Lower leg skin (tissue), 4 donors: Measurements from ENCODE around the gene ACTRT2. TPM values are rescaled to one million over a fixed set of nuclear protein-coding genes. Genes with fewer than 3 reads are reported as not detected.
A peak's percentile ranks its signal among the peaks of the same experiment; 100 is the strongest.

Experiments
- DNase-seq, 2 donors: peaks; one replicate each; pipeline ENCODE4 v3.0.0-alpha.2; 2019; ENCODE audit warnings: low spot score in 2 of 2
- H3K4me3 ChIP-seq: fragments of 200-600 bp; sonication (generic); 2 replicates; pipeline ENCODE4 v1.5.1; 2017; ENCODE audit warnings: mild to moderate bottlenecking, low read depth; ENCODE audit not compliant: poor library complexity, severe bottlenecking
- CTCF ChIP-seq, 3 donors: fragments of 450-650 bp; IDR thresholded peaks; one replicate each; pipeline ENCODE4 v1.5.1; 2016; ENCODE audit warnings: antibody characterized with exemption in 3 of 3, mild to moderate bottlenecking in 3 of 3, moderate library complexity in 2 of 3
- POLR2A ChIP-seq, 2 donors: fragments of 450-650 bp; IDR thresholded peaks; one replicate each; pipeline ENCODE4 v1.6.1; 2016 to 2017; ENCODE audit warnings: antibody characterized with exemption in 2 of 2, mild to moderate bottlenecking in 1 of 2, moderate library complexity in 1 of 2
- WGBS, 2 donors: methylation state at CpG; one replicate each; pipeline ENCODE4 v1.1.5; 2018; 5-methylcytosine and 5-hydroxymethylcytosine counted together
- intact Hi-C: fragments of 100-400 bp; cut with DNase I; formaldehyde crosslinking; loops from one replicate; pipeline ENCODE4 v1.15.0; 2023; ENCODE audit warnings: low total_unique reads
- total RNA-seq, 4 donors: library from RNA; depleted of rRNA; stranded (reverse); fragments of >200 nt; gene quantifications; one replicate each; pipeline ENCODE4 v1.1.0, GENCODE V29; 2016

Gene ACTRT2
- total RNA-seq, 4 donors from 2014 or later = not detected

GRCh38 chr1:3003039-3003940 lies 18.0 kb upstream of the ACTRT2 start:
- peak in 1 of 2 donors; percentile 82 for DNase-seq
- intact Hi-C loops = no loop called here
- WGBS, 2 donors = 62 to 71% methylated on average over 25 to 30 of the region's 32 CpGs

GRCh38 chr1:3003941-3004270 lies 17.4 kb upstream of the ACTRT2 start:
- peak in 1 of 2 donors; percentile 76 for DNase-seq
- TF ChIP-seq CTCF (IDR thresholded peaks at IDR 0.05) (no peak), POLR2A (IDR thresholded peaks at IDR 0.05) (no peak)
- intact Hi-C loops = no loop called here
- no peak overlapping the region for H3K4me3 ChIP-seq
- 67 to 79% methylated on average over 5 to 10 of the region's 10 CpGs for WGBS, 2 donors

More at GRCh38 chr1:3003039-3003940, 18.0 kb upstream of the ACTRT2 start:
- H3K4me3 ChIP-seq = no peak overlapping the region
- TF ChIP-seq CTCF (IDR thresholded peaks at IDR 0.05) (no peak), POLR2A (IDR thresholded peaks at IDR 0.05) (no peak)

GRCh38 chr1:3004285-3005205 lies 16.7 kb upstream of the ACTRT2 start:
- no peak overlapping the region for H3K4me3 ChIP-seq
- 62 to 64% methylated on average over 9 to 18 of the region's 20 CpGs for WGBS, 2 donors
- intact Hi-C loops = loop anchor here (5.0 kb wide), 1 partner anchor 1943 kb away; no protein-coding TSS in a partner anchor
- TF ChIP-seq POLR2A (IDR thresholded peaks at IDR 0.05) = no peak
- no peak for TF ChIP-seq CTCF (IDR thresholded peaks at IDR 0.05)
- peak in 1 of 2 donors; percentile 83 for DNase-seq

- TF ChIP-seq CTCF (IDR thresholded peaks at IDR 0.05) (no peak), POLR2A (IDR thresholded peaks at IDR 0.05) (no peak)
- 49 to 56% methylated on average over 8 of the region's 8 CpGs for WGBS, 2 donors
- no peak overlapping the region for H3K4me3 ChIP-seq
- intact Hi-C loops = loop anchor here (5.0 kb wide), 1 partner anchor 1942 kb away; no protein-coding TSS in a partner anchor
- peak in 1 of 2 donors; percentile 70 for DNase-seq
Measured at GRCh38 chr1:3005771-3006170, 15.5 kb upstream of the ACTRT2 start.

GRCh38 chr1:3007298-3008147 lies 13.7 kb upstream of the ACTRT2 start:
- TF ChIP-seq CTCF (IDR thresholded peaks at IDR 0.05) (no peak), POLR2A (IDR thresholded peaks at IDR 0.05) (no peak)
- WGBS, 2 donors = 73 to 75% methylated on average over 4 of the region's 4 CpGs
- intact Hi-C loops = loop anchor here (5.0 kb wide), 1 partner anchor 1940 kb away; no protein-coding TSS in a partner anchor
- DNase-seq = peak in 1 of 2 donors; percentile 23
- no peak overlapping the region for H3K4me3 ChIP-seq
